C1 segment of cervical spinal cord (tissue), 14 donors: ENCODE data around the gene PORCN.
A peak's percentile ranks its signal among the peaks of the same experiment; 100 is the strongest.
"Not testable (repeated sequence)": the region's sequence is repeated elsewhere in the genome, so short reads cannot be mapped to it uniquely, and the experiment has no call there.

Source experiments
- DNase-seq, 14 donors: peaks; one replicate each; lab custom pipeline; 2025; lab: John Stamatoyannopoulos, UW

PORCN gene

DNA sequence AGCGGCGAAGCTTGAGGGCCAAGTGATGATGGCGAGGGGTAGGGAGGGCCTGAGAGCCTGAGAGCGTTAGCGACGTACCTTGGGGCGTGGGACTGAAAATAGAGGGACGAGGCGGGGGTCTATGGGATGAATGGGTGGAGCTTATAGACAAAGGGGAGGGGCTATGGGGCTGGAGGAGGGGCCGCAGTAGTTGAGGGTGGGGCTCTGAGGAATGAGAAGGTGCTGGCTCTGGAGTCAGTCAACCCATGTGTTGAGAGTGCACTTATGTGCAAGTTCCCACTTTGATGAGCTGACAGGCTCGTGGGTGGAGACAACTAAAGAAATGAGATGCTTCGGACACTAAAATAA is 31.2 kb downstream of the PORCN start:
- DNase-seq, result peak in 5 of 14 donors; percentile 23 to 37 (median 36)

DNA sequence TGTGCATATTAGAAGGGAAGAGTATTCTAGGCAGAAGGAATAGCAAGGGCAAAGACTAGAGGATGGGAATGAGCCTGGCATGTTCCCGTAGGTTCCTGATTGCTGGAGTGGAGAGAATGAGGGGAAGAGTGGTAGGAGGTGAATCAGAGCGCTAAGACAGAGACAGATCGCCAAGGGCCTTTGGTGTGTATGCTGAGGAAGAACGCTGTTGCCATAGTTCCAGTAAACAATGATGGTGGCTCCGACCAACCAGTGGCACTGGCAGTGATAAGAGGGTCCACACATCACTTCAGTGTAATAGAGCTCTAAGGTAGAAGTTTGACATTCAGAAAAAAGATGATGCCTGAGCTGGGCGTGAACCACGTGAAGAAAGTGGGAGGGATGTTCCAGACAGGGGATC is 31.7 kb downstream of the PORCN start:
- no peak for DNase-seq

DNA sequence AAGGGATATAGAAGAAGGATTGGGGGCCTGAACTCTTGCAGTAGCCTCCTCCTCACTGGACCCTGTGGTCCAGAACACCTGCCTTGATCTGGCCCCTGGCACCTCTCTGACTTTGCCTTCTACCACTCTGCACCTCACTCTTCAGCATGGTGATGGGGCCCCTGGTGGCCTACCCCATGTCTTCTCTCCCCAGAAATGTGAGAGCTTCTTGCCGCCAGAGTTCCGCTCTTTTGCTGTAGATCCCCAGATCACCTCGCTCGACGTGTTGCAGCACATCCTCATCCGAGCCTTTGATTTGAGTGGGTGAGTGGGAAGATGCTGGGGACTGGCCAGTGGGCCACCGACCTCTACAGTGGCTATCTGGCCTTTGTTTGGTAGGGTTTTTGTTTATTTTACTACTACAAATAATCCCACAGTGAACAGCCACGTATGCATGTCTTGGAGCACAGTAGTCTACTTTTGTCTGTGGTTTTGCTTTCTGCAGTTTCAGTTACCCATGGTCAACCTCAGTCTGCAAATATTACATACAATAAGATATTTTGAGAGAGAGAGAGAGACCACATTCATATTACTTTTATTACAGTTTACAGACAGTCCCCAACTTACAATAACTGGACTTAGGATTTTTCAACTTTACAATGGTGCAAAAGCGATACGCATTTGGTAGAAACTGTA is 32.5 kb downstream of the PORCN start:
- DNase-seq, result no peak

DNA sequence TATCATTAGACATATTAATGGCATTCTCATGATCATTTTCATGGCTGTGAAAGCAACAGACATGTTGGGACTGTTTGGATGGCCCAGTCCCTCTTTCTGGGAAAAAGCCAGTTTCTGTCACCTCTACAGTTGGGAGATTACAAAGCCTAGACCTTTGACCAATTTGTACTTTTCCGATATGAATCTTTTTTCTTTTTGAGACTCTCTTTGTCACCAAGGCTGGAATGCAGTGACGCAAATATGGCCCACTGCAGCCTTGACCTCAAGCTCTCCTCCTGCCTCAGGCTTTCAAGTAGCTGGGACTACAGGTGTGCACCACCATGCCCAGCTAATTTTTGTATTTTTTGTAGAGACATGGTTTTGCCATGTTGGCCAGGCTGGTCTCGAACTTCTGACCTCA is 40.1 kb downstream of the PORCN start:
- no peak for DNase-seq

DNA sequence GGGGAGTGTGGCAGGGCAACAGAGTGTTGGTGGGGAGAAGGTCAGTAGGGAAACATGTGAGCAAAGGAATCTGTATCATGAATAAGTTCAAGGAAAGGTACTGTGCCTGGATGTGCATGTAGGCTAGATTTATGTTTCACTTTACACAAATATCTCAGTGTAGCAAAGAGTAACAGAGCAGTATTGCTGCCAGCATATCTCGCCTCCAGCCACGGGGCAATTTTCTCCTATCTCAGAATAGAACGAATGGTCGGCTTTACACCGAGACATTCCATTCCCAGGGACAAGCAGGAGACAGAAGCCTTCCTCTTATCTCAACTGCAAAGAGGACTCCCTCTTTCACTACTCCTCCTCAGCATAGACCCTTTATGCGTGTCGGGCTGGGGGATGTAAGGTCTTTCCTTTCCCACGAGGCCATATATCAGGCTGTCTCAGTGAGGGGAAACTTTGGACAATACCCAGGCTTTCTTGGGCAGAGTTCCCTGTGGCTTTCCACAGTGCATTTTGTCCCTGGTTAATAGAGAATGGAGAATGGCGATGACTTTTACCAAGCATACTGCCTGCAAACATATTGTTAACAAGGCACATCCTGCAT is 47.0 kb downstream of the PORCN start:
- not testable (repeated sequence) for DNase-seq

DNA sequence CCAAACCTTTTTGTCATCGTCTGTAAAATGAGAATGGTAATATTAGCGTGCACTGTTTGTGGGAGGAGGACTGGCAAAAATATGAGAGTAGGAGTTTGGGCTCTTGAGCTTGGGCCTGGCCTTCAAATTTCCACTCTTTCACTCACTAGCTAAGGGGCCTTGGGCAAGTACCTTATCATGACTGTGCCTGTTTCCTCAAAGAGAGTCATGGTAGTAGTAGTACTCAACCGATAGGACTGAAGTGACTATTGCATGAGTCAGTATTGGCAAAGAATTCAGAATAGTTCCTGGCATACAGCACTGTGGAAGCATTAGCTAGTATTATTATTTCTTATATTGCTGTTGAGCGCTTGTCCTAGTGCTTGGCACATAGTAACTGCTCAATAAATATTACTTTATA is 49.5 kb downstream of the PORCN start:
- DNase-seq, result no peak

DNA sequence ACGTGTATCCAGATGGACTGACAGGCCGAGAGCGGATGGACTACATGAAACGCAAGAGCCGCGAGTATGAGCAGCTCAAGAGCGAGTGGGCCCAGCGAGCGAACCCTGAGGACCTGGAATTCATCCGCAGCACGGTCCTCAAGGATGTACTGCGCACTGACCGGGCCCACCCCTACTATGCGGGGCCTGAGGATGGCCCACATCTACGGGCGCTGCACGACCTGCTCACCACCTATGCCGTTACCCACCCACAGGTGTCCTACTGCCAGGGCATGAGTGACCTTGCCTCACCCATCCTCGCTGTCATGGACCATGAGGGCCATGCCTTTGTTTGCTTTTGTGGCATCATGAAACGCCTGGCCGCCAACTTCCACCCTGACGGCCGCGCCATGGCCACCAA is 50.8 kb downstream of the PORCN start:
- no peak for DNase-seq

DNA sequence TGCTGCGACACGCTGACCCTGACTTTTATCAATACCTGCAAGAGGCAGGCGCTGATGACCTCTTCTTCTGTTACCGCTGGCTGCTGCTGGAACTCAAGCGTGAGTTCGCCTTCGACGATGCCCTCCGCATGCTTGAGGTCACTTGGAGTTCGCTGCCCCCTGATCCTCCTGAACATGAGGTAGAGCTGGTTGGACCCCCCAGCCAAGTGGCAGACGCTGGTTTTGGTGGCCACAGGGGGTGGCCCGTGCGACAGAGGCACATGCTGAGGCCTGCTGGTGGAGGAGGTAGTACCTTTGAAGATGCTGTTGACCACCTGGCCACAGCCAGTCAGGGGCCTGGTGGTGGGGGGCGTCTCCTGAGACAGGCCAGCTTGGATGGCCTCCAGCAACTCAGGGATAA is 51.3 kb downstream of the PORCN start:
- DNase-seq, result no peak

DNA sequence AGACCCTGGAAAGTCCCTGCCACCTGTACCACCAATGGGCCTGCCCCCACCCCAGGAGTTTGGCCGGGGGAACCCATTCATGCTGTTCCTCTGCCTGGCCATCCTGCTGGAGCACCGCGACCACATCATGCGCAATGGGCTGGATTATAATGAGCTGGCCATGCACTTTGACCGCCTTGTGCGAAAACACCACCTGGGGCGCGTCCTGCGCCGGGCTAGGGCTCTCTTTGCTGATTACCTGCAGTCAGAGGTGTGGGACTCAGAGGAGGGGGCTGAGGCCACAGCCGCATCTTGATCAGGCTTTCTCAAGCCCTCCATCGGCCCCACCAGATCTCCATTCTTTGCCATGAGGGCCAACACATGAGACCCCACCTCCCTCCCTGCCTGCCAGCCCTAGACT is 51.9 kb downstream of the PORCN start:
- DNase-seq, result no peak

DNA sequence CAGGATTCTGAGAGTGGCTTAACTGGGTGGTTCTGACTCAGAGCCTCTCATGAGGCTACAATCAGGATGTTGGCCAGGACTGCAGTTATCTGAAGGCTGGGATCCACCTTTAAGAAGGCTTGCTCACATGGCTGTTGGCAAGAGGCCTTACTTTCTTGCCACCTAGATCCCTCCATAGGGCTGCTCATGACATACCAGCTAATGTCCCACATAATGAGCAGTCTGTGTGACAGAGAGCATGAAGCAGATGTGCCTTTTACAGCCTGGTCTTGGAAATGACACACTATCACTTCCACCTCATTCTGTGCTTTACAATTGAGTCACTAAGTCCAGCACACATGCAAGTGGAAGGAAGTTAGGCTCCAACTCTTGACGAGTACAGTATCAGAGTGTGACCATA is 61.2 kb downstream of the PORCN start:
- no peak for DNase-seq
